RCC 7860 (cell line): ENCODE data around the gene CEP162.
"Not testable (repeated sequence)": the region's sequence is repeated elsewhere in the genome, so short reads cannot be mapped to it uniquely, and the experiment has no call there.

Source experiments
- DNase-seq: peaks from one replicate; pipeline ENCODE4 v3.0.0-alpha.2; 2015; ENCODE audit warnings: low spot score
- FAIRE-seq: peaks from 2 replicates; lab custom pipeline; 2012; peaks lifted over from hg19 to GRCh38; lab: Jason Lieb, UNC

Gene CEP162

GRCh38 chr6:84164328-84164727, 63.1 kb downstream of the CEP162 start:
- FAIRE-seq = not testable (repeated sequence)

GRCh38 chr6:84161190-84161589, 66.3 kb downstream of the CEP162 start:
- FAIRE-seq (no peak), DNase-seq (no peak)

More at GRCh38 chr6:84164328-84164727, 63.1 kb downstream of the CEP162 start:
- DNase-seq = not testable (repeated sequence)

GRCh38 chr6:84156306-84156705, 71.1 kb downstream of the CEP162 start:
- no peak for FAIRE-seq

DNA sequence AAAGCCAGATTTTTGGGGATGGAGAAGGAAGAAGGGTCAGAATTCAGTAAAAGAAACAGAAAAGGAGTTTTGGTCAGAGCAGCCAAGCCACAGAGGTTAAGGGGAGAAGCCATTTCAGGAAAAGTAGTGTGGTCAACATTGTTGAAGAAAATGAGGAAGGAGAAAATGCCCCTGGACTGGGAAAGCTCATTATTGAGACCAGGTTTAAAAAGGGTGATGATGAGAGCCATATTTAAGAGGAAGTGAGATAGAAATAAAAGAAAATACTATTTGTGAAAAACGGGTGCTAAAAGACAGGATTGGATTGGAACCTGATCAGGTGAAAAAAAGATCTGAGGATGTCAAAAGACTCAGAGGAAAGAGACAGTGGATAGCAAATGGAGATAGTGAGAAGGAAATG, 75.8 kb downstream of the CEP162 start:
- FAIRE-seq = no peak

More at GRCh38 chr6:84156306-84156705, 71.1 kb downstream of the CEP162 start:
- DNase-seq = no peak

GRCh38 chr6:84150705-84151104, 76.7 kb downstream of the CEP162 start:
- no peak for FAIRE-seq
- DNase-seq = no peak

More for the DNA sequence above, 75.8 kb downstream of the CEP162 start:
- DNase-seq = no peak

DNA sequence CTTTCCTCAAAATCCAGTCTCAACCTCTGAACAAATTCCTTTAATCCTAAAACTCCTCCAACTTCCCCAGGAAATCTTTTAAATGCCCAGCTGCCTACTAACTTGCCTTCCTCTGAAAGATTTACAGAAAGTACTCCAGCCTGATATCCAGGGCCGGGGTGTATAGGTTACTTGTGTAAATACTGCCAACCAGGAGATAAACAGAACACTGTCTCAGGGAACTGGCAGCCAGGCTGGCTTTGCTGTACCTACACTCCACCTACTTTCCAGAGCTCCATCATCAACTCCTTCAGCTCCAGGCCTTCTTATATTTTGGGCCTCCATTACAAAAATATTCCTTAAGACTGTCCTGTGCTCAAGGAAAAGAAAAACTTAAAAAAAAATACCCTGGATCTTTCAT, 85.9 kb downstream of the CEP162 start:
- FAIRE-seq (no peak), DNase-seq (no peak)

GRCh38 chr6:84139311-84139710, 88.1 kb downstream of the CEP162 start:
- DNase-seq = no peak

DNA sequence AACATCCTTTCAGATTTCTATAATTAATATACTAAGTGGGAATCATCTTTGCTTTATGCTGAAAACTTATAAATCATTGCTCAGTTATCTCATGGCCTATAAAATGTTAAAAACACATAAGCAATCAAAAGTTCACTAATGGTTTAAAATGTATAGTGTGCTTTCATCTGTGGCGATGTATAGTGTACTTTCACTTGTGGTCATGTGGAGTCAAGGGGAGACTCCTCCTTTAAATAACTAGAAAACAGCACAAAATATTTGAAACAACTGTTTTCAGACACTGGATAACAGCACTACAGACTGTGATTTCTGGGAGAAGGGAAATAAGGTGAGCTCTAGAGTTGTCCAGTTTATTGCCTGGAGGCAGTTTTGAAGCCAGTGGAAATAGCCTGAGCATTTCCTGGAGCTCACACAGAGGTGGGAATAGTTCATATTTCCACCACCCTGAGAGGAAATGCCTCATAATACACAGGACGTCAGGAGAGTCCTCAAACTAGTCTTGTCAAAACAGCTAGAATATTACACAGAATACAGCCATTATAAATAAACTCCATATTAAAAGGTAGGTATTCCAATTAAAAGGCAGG, 89.4 kb downstream of the CEP162 start:
- DNase-seq = no peak
- no peak for FAIRE-seq

More at GRCh38 chr6:84139311-84139710, 88.1 kb downstream of the CEP162 start:
- no peak for FAIRE-seq

DNA sequence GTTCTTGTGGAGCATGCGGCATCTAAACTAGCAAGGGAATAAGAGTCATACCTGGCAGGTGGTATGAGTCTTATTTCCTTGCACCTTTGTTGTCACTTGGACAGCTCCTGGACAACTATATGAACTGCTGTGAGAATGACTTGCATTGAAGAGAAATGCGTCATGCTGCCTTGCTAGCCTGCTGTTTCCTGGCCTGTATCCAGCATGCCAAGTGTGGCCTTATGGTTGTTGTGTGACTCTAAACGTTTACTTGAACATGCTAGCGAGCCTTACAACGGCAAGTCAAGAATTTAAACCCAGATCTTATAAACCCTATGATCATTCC, 90.4 kb downstream of the CEP162 start:
- FAIRE-seq (no peak), DNase-seq (no peak)

- DNase-seq (no peak), FAIRE-seq (no peak)
Observed at GRCh38 chr6:84136364-84137050, 90.9 kb downstream of the CEP162 start.

- DNase-seq = no peak
- FAIRE-seq = no peak
Observed at GRCh38 chr6:84135291-84135690, 92.2 kb downstream of the CEP162 start.

DNA sequence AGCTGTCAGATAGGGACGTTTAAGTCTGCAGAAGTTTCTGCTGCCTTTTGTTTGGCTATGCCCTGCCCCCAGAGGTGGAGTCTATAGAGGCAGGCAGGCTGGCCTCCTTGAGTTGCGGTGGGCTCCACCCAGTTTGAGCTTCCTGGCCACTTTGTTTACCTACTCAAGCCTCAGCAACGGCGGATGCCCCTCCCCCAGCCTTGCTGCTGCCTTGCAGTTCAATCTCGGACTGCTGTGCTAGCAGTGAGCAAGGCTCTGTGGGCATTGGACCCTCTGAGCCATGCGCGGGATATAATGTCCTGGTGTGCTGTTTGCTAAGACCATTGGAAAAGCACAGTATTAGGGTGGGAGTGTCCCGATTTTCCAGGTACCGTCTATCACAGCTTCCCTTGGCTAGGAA, 94.1 kb downstream of the CEP162 start:
- FAIRE-seq, DNase-seq: not testable (repeated sequence)

- DNase-seq, FAIRE-seq: not testable (repeated sequence)
Observed at GRCh38 chr6:84129588-84129987, 97.9 kb downstream of the CEP162 start.

DNA sequence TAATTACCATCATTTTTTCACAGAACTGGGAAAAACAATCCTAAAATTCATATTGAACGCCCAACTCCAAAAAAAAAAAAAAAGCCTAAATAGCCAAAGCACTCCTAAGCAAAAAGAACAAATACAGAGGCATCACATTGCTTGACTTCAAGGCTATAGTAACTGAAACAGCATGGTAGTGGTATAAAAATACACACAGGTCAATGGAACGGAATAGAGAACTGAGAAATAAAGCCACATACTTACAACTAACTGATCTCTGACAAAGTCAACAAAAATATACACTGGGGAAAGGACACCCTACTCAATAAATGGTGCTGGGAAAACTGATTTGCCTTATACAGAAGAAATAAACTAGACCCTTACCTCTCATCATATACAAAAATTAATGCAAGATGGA, 104.3 kb downstream of the CEP162 start:
- no peak for FAIRE-seq
- no peak for DNase-seq

DNA sequence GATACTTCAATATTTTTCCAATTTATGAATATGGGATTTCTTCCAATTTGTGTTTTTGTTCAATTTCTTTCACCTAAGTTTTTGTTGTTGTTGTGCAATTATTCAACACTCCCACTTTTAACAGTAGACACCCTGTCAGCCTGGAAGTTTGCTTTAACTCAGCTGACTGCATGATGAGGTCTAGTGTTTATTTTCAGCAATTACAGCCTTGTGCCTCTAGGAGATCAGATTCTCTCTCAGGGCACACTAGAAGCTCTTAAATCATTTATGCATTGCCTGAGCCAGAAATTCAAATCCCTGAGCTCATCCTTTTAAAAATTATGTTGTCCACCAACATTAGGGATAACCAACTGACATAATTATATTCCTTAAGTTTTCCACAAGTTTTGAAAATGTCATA, 108.2 kb downstream of the CEP162 start:
- DNase-seq = no peak
- FAIRE-seq = no peak

DNA sequence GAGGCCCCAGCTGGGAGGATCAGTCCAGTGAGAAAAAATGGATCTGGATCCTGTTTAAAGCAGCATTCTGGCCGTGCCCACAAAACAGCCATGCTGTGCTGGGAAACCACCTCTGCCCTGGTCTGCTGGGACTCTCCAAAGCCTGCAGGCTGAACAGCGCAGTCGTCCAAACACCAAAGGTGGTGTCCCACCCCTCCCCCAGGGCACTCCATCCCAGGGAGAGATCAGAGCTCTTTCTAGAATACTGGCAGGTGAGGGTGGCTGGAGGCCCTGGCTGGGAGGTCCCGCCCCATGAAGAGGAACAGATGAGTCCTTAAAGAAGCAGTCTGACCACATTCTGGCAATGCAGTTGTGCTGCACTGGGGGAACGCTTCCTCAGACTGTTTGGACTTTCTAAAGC, 109.3 kb downstream of the CEP162 start:
- DNase-seq (no peak), FAIRE-seq (no peak)

GRCh38 chr6:84114933-84115594, 112.4 kb downstream of the CEP162 start:
- not testable (repeated sequence) for FAIRE-seq, DNase-seq

GRCh38 chr6:84111351-84111750, 116.1 kb downstream of the CEP162 start:
- not testable (repeated sequence) for DNase-seq, FAIRE-seq

GRCh38 chr6:84107495-84107894, 119.9 kb downstream of the CEP162 start:
- no peak for DNase-seq
- no peak for FAIRE-seq

- FAIRE-seq (peak; percentile 46), DNase-seq (peak; percentile 69)
Observed at GRCh38 chr6:84105215-84105924, 122.1 kb downstream of the CEP162 start.

DNA sequence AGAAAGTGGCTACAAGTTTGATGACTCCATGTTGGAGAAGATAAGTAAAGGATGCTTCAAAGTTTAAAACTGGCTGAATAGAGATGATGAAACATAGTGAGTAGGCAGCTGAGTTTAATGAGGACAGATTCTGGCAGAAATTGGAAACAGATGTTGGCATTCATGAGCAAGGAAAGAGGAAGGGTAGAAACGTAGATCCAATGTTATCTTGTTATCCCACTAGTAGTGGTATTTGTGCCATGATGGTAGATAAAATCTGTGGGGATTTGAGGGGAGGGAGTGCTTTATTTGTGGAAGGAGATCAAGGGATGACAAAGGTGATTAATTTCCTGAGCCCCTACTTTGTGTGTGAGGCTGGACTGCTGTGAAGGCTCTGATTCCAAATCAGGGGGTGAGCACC, 124.4 kb downstream of the CEP162 start:
- FAIRE-seq = no peak

More for the DNA sequence above, 124.4 kb downstream of the CEP162 start:
- DNase-seq = no peak
